HG03064 (cell line): Measurements from ENCODE around the gene DDX56.

Experiments
- ATAC-seq: cut with Tn5 transposase; IDR thresholded peaks from one replicate; pipeline ENCODE4 v1.9.1; 2021; ENCODE audit warnings: low read depth; ENCODE audit not compliant: unreplicated experiment

Gene DDX56

DNA sequence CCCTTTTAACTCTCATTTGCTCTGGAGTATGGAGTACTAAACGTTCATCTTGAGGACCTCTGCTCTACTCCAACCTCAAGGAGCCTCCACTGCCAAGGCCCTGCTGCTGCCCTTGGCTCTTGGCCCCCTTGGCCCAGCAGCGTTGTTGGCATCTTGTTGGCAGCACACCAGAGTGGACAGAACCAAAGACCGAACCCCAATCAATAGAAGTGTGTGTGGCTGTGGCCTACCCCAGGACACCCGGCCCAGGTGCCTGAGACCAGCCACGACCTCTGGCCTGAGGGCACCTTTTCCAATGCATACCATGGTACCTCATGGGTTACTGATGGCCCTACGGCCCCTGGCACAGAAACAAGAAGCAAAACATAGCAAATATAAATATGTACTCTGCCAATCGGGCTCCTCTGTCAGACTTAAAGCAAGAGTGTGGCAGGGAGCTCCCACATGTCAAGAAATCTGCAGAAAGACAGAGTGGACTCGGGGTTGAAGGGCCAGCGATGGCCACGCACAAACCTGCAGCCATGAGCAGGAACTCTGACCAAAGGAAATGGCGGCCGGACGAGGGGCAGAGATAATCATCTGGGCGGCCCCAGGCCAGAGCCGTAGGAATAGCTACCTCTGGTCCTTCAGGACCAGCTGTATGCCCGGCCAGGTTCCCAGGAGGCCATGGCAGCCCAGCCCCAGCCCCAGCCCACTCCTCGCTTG lies 35.5 kb downstream of the DDX56 start:
- no peak for ATAC-seq

DNA sequence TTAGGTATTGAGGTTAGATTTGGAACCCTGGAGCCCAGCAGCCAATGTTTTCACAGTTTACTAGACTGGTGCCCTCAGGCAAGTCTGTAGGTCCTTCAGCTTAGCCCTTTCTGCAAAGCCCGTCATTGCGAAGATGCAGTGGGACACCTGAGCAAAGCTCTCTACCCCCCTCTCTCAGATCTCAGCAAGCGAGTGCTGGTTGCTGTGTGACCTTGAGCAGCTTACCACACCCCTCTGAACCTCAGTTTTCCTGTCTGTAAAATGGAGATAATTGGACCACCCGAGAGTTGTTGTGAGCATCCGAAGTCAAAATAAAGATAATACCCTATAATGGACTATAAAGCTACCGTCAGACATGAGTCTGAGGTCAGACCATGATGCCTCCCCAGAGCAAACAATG lies 36.3 kb downstream of the DDX56 start:
- no peak for ATAC-seq

DNA sequence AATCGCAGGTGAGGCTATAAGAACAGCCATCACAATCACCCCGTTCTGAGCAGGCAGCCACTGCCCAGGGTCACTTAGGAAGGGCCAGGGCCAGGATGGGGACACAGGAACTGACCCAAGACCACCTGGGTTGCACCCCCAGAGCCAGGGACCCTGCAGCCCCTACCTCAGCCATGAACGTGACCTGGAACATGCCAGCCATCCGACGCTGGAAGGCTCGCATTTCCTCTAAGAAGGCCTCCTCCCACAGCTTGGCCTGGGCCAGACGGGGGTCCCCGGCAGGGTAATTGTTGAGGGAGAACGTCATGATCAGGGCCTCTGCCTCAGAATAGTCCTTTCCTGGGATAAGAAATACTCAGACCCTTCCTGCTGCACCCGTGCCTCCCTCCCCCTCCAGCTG lies 37.6 kb downstream of the DDX56 start:
- no peak for ATAC-seq

DNA sequence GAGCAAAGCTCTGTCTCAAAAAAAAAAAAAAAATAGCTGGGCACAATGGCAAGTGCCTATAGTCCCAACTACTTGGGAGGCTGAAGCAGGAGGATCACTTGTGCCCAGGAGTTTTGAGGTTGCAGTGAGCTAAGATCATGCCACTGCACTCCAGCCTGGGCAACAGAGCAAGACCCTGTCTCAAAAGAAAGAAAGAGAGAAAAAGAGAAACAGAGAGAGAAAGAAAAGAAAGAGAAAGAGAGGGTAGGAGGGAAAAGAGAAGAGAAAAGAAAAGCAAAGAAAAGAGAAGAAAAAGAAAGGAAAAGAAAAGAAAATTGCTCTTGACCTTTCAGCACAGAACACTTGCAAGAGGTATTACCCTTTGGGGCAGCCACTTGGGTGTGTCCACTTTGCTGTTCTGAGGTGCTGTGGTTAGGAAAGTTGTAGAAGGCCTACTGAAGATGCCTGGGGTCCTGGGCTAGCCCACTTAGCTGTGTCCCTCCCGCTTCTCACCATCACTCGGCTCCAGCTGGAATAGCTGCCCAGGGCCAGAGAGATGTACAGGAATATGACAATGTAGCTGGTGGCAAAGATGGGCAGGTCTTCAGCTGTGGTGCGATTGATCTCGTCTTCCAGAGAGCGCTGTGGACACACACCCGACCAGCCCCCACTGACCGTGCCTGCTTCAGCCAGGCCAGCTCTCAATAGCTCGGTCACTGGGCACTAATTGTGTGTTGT lies 38.2 kb downstream of the DDX56 start:
- ATAC-seq: no peak

DNA sequence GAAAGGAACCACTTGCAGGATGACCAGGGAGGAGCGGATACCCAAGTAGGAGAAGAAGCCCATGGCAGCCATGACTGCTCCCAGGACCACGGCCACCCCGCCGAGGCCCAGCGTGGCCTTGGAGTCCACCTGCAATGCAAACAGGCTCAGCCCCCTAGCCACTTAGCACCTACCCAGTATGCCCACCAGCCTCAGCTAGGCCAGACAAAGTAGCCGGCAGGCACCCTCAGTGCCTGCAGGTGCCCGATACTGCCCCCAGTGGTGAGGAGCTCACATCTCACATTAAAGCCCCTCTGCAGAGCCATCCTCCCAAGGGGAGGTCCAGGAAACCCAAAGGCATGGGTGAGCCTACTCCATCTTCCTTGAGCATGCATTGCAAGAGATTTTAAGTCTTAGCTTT lies 39.2 kb downstream of the DDX56 start:
- no peak for ATAC-seq

DNA sequence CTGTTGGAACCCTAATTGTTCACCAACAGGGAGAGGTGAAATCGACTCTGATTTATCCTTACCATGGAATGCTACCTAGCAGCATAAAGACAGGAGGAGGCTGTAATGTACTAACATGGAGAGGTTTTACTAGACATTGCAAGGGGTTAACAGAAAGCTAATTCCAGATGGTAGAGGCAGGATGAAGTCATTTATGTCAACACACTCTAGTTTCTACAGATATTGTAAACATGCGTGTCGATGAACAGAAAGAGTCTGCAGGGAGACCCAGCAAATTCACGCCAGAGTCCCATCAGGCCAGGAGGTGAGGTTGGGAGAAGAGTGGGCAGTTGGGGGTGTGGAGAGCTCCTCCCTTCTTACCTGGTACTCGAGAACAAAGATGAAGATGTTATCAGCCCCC lies 39.6 kb downstream of the DDX56 start:
- no peak for ATAC-seq

DNA sequence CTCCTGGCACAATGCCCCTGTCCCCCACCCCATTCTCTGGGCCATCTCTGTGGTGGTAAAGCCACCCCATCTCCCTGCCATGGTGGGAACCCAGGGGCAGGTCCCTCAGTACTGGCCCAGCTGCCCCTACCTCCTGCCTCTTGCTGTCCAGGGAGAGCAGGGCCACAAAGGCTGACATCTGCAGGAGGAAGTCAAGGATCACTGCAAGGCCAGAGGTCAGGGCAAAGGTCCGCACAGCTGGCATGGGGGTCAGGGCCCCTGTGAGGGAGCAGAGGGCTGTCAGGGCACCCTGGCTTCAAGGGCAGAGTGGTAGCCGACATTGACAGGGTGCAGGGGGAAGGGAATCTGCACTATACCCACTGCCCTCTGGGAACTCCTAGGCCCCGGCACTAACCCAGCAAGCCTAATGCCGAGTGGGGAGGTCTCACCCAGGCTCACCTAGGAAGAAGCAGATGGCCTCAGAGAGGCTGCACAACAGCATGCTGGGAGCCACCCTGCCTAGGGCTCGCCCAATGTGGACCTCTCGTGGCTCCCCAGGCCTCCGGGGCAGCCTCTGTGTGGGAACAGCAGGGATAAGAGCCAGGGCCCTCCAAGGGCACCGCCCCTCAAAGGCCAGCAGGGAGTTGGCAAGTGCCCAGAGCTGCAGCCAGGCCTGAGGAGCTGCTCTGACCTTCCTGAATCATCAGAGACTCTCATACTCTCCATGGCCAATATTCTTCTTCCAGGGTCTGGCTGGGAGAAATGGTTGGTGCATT lies 40.2 kb downstream of the DDX56 start:
- no peak for ATAC-seq

DNA sequence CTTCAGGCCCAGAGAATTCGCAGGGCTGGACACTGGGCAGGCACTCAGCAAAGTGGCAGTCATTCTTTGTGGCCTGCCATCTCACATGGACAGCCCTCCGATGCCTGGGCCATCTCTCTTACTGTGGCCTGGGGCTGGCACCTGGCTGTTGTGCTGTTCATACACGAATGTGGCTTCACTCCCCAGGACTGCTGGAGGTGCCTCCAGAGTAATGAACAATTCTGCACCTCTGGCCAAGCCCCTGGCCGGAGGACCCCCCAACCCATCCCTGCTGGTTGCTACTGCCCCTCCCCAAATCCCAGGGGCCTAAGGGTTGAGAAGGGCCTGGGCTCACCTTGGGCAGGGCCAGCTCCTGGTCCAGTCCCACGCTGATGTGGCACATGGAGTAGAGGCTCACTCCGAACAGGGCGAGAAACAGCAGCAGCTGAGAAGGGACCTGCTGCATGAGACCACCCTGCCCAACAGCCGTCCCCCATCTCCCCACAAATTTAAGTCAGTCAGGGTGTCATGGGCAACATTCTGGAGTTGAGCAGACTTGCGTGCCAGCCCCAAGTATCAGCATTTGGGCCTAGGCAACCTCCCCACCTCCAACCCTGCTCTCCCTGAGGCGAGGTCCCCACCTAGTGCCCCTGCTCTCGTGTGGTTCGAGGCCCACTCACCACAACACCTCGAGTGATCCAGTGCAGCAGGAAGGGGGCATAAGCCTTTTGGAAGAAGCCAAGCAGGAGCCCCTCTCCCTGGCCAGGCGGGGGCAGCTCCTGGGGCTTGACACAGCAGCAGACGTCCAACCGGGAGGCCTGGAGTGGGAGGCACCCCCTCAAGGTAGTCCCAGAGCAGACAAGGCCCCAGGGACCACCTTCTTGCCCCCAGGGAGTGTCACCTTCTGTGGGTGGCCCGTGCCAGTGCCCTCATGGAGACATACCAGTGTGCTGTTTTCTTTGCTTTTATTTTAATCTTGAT lies 42.0 kb downstream of the DDX56 start:
- ATAC-seq: no peak

DNA sequence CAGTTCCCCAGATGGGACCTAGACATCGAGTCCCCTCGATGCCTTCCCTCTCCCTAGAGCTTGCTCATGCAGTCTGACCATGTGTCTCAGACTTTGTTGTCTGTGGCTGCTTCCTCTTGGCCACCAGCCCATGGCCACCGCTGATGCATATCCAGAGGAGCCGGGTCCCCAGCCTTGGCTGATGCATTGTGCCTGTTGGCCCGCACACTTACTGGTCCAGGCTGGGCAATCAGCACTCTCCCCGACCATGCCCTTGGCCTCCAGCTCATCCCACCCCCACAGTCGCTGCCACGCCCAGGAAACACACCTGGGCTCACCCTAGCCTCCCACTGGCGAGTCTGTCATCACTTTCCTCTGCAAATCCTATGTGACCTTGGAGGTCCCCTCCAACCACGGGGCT lies 42.7 kb downstream of the DDX56 start:
- no peak for ATAC-seq

DNA sequence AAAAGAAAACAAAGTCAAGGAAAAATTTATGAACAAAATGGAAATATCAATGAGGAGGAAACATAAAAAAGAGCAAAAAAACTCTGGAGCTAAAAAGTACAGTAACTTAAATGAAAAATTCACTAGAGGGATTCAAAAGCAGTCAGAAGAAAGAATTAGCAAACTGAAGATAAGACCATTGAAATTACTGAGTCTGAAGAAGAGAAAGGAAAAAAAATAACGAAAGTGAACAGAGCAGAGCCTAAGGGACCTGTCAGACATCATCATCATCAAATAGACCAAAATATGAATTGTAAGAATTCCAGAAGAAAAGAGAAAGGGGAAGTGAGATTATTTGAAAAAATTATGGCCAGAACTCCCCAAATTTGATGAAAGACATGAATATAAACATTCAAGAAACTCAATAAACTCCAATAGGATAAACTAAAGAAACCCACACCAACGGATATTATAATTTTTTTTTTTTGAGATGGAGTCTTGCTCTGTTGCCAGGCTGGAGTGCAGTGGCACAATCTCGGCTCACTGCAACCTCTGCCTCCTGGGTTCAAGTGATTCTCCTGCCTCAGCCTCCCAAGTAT lies 48.8 kb downstream of the DDX56 start:
- ATAC-seq: no peak

DNA sequence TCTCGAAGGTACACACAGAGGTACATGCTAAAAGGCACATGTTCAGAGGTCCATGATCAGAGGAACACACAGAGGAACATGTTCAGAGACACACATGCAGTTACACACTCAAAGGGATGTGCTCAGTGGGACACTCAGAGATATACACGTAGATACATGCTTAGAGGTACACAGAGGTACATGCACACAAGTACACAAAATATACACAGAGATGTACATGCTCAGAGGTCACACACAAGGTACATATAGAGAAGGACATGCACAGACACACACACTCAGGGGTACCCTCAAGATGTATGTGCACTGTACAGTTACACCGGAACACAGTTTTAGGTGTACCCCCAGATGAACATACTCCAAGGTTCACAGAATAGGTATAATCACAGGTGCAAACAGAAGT lies 51.4 kb downstream of the DDX56 start:
- ATAC-seq: no peak

DNA sequence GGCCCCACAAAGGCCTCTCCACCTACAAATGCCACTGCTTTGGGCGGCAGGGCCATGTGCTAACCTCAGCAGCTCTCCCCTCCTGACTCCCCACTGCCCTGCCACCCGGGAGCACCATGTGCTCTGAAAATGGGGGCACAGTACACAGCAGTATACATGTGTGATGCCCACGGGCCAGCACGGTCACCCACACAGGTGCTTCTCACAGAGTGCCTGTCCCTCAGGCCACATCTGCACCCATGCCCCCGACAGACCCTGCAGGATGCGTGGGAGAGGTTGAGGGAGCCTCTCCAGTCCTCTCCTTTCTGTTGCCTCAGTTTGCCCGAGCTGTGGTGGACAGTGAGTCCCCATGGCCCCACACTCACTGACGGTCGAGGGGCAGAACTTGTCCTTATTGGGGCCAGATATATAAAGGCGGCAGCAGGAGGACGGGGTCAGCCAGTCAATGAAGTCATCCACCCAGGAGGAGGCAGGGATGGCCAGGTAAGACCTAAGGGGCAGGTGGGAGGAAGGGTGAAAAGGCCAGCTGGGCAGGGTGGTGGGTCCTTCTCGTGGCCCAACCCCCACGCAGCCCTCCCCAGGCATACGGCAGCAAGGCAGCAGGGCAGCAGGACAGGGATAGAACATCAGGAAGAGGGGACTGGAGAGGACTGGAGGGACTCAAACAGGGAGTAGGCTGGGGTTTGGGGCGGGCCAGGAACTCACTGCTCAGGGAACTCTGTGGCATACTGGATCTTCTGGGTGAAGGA lies 52.2 kb downstream of the DDX56 start:
- ATAC-seq: no peak

DNA sequence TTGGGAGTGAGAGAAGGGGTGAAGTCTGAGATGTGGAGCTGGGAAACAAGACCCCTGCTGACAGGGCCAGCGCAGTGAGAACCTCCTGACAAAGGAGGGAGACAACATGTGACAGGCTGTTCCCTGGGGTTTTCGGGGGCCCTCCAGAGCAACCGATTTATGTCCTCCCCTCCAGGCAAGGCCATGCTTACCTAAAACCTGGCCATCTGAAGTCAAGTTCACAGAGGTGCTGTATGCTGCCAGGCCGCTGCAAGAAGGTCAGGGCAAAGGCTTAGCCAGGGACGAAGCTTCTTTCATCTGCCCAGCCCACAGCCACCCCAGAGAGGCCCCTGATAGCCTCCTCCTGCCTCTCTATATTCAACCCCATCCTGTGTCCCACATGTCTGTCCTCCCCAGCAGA lies 53.1 kb downstream of the DDX56 start:
- ATAC-seq: no peak

DNA sequence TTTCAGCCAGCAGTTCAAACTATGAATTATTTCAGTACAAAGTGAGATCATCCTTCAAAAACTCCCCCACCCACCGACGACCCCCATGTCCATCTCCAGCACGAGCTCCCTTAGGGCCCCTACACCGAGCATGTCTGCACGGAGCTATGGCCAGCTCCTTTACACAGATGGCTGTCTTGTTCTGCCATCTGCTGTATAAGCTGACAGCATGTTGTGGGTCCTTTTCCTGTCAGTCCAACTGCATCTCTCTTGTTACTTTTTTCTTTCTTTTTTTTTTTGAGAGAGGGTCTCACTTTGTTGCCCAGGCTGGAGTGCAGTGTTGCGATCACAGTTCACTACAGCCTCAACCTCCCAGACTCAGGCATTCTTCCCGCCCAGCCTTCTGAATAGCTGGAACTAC lies 54.2 kb downstream of the DDX56 start:
- ATAC-seq: no peak

DNA sequence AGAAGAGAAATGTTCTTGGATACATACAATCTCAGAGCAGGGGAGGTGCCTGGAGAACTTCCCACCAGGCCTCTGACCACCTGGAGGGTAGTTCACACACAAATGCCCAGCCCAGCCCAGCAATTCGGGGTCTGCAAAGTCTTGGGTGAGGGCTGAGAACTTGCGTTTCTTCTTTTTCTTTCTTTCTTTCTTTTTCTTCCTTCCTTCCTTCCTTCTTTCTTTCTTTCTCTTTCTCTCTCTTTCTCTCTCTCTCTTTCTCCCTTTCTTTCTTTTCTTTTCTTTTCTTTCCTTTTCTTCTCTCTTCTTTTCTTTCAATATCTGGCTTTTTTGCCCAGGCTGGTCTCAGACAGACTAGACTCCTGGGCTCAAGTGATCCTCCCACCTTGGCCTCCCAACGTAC lies 54.9 kb downstream of the DDX56 start:
- no peak for ATAC-seq

DNA sequence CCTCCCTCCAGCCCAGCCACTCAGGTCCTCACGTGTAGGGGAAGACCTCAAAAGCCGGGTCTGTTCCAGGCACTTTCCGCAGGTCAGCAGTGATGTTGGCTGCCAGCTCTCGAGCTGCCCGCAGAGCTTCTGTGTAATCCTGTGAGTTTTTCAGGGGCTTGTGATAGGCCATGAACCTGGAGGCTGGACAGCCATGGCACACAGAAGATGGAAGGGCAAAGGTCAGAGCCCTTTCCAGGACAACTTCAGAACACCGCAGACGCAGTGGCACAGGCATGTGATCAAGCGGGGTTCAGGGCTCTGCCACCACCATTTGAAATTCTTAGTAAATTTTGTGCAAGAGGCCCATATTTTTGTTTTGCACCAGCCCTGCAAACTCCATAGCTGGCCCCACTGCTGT lies 56.5 kb downstream of the DDX56 start:
- ATAC-seq: no peak
